ENCODE results near the gene TBC1D4.
"Not testable (repeated sequence)": the region's sequence is repeated elsewhere in the genome, so short reads cannot be mapped to it uniquely, and the experiment has no call there.

The TBC1D4 gene

GRCh38 chr13:75316427-75316826, 165.5 kb downstream of the TBC1D4 start:
- DNase-seq: no peak

GRCh38 chr13:75312884-75313520, 169.0 kb downstream of the TBC1D4 start:
- no peak for DNase-seq

GRCh38 chr13:75309981-75310580, 171.9 kb downstream of the TBC1D4 start:
- no peak for DNase-seq

GRCh38 chr13:75308222-75308621, 173.7 kb downstream of the TBC1D4 start:
- no peak for DNase-seq

GRCh38 chr13:75307370-75307949, 174.5 kb downstream of the TBC1D4 start:
- no peak for DNase-seq

GRCh38 chr13:75306967-75307366, 175.0 kb downstream of the TBC1D4 start:
- not testable (repeated sequence) for DNase-seq

GRCh38 chr13:75305059-75305458, 176.9 kb downstream of the TBC1D4 start:
- DNase-seq: no peak

- DNase-seq: no peak
Measured at GRCh38 chr13:75303263-75303662, 178.7 kb downstream of the TBC1D4 start.

GRCh38 chr13:75302071-75302698, 179.8 kb downstream of the TBC1D4 start:
- no peak for DNase-seq

GRCh38 chr13:75299913-75300862, 181.8 kb downstream of the TBC1D4 start:
- no peak for DNase-seq

GRCh38 chr13:75299246-75299645, 182.7 kb downstream of the TBC1D4 start:
- no peak for DNase-seq

- no peak for DNase-seq
Measured at GRCh38 chr13:75296641-75297040, 185.3 kb downstream of the TBC1D4 start.

GRCh38 chr13:75295201-75295600, 186.8 kb downstream of the TBC1D4 start:
- DNase-seq: no peak

- DNase-seq: no peak
Measured at GRCh38 chr13:75294110-75294509, 187.9 kb downstream of the TBC1D4 start.

GRCh38 chr13:75285310-75285709, 196.7 kb downstream of the TBC1D4 start:
- DNase-seq: no peak

GRCh38 chr13:75279834-75280369, 202.1 kb downstream of the TBC1D4 start:
- DNase-seq: peak; percentile 5

GRCh38 chr13:75273695-75274094, 208.3 kb downstream of the TBC1D4 start:
- peak; percentile 3 for DNase-seq

- DNase-seq: no peak
Measured at GRCh38 chr13:75271846-75272245, 210.1 kb downstream of the TBC1D4 start.

GRCh38 chr13:75268481-75268880, 213.5 kb downstream of the TBC1D4 start:
- DNase-seq: not testable (repeated sequence)

GRCh38 chr13:75264611-75265010, 217.4 kb downstream of the TBC1D4 start:
- DNase-seq: no peak

- no peak for DNase-seq
Measured at GRCh38 chr13:75263741-75264407, 218.1 kb downstream of the TBC1D4 start.

Data from DMS53 (cell line).